Measurements from ENCODE around the gene EXOG. TPM values are rescaled to one million over a fixed set of nuclear protein-coding genes. Genes with fewer than 3 reads are reported as not detected.

EXOG gene
- total and polyA plus RNA-seq, 2 experiments from 2014 or later: 6.3 to 7.5 TPM

- no peaks in the 10 kb centered on the region for H3K27me3 ChIP-seq
- H2AFZ ChIP-seq: no peak overlapping the region
- no peaks in the 10 kb centered on the region for H3K9me3 ChIP-seq (ENCODE audit: low read depth)
- no peaks in the 10 kb centered on the region for H3K4me1 ChIP-seq (ENCODE audit: insufficient read depth)
- H3K27ac ChIP-seq: no peak overlapping the region
- 96% methylated on average over 8 of the region's 8 CpGs for WGBS (ENCODE audit: low lambda C conversion rate, missing lambda C conversion rate)
- TF ChIP-seq EZH2phosphoT487 (IDR thresholded peaks at IDR 0.05; ENCODE audit: low read depth, severe bottlenecking, unreplicated experiment) (no peak), EZH2 (IDR thresholded peaks at IDR 0.05; ENCODE audit: borderline replicate concordance) (no peak)
- TF ChIP-seq, protein P1, sequence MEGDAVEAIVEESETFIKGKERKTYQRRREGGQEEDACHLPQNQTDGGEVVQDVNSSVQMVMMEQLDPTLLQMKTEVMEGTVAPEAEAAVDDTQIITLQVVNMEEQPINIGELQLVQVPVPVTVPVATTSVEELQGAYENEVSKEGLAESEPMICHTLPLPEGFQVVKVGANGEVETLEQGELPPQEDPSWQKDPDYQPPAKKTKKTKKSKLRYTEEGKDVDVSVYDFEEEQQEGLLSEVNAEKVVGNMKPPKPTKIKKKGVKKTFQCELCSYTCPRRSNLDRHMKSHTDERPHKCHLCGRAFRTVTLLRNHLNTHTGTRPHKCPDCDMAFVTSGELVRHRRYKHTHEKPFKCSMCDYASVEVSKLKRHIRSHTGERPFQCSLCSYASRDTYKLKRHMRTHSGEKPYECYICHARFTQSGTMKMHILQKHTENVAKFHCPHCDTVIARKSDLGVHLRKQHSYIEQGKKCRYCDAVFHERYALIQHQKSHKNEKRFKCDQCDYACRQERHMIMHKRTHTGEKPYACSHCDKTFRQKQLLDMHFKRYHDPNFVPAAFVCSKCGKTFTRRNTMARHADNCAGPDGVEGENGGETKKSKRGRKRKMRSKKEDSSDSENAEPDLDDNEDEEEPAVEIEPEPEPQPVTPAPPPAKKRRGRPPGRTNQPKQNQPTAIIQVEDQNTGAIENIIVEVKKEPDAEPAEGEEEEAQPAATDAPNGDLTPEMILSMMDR (IDR thresholded peaks at IDR 0.05; ENCODE audit: poor library complexity): no peak
- no peak for DNase-seq (ENCODE audit: low spot score)
- no peak overlapping the region for H3K4me2 ChIP-seq
- no peaks in the 10 kb centered on the region for H3K36me3 ChIP-seq (replicated peaks; ENCODE audit: insufficient read depth, low read depth)
- H3K79me2 ChIP-seq: no peaks in the 10 kb centered on the region
- no peaks in the 10 kb centered on the region for H4K20me1 ChIP-seq (ENCODE audit: insufficient read depth, poor library complexity, severe bottlenecking)
- no peaks in the 10 kb centered on the region for H3K9me2 ChIP-seq (replicated peaks; ENCODE audit: insufficient read depth)
- H3K4me3 ChIP-seq: no peak overlapping the region
These were observed 58.1 kb downstream of the EXOG start for GRCh38 chr3:38554127-38554827.

DNA sequence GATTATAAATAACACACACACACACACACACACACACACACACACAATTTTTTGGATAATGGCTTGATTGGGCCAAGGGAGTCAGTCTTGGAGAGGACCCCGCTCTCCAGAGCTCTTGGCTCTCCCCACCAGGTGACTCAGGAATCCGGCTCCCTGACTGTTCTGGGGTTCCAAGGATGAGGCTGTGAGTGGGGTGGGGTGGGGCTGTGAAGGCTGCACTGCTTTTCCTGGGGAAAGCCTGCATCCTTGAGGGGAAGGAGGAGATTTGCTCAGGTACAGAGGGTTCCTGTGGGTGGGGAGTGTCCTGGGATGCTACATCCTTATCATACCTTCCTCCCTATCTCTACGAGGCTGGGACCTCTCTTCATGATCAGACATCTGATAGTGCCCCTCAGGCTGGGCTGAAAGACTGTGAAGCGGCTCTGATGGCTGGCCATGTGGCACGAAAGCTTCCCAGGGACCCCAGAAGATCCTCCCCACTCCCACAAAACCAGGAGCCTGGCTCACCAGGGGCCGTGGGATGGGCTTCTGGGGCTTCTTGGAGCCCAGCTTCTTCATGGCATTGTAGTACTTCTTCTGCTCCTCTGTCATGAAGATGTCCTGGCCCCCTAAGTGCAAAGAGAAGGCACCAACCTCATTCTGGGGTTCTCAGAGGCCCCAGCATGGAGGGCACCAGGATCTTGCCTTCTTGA lies 59.2 kb downstream of the EXOG start:
- no peaks in the 10 kb centered on the region for H3K27me3 ChIP-seq

GRCh38 chr3:38555926-38556325 lies 59.8 kb downstream of the EXOG start:
- WGBS (ENCODE audit: low lambda C conversion rate, missing lambda C conversion rate): 92% methylated on average over 2 of the region's 2 CpGs
- DNase-seq (ENCODE audit: low spot score): no peak

More for the DNA sequence above, 59.2 kb downstream of the EXOG start:
- no peak overlapping the region for H3K27ac ChIP-seq
- no peak for DNase-seq (ENCODE audit: low spot score)
- WGBS (ENCODE audit: low lambda C conversion rate, missing lambda C conversion rate): 79% methylated on average over 6 of the region's 6 CpGs
- no peaks in the 10 kb centered on the region for H3K4me1 ChIP-seq (ENCODE audit: insufficient read depth)
- H3K9me3 ChIP-seq (ENCODE audit: low read depth): no peaks in the 10 kb centered on the region
- no peaks in the 10 kb centered on the region for H4K20me1 ChIP-seq (ENCODE audit: insufficient read depth, poor library complexity, severe bottlenecking)
- H3K4me2 ChIP-seq: no peak overlapping the region
- TF ChIP-seq EZH2phosphoT487 (IDR thresholded peaks at IDR 0.05; ENCODE audit: low read depth, severe bottlenecking, unreplicated experiment): no peak
- no peak for TF ChIP-seq EZH2 (IDR thresholded peaks at IDR 0.05; ENCODE audit: borderline replicate concordance)
- TF ChIP-seq, protein P1 (IDR thresholded peaks at IDR 0.05; ENCODE audit: poor library complexity): no peak
- no peaks in the 10 kb centered on the region for H3K9me2 ChIP-seq (replicated peaks; ENCODE audit: insufficient read depth)
- no peaks in the 10 kb centered on the region for H3K36me3 ChIP-seq (replicated peaks; ENCODE audit: insufficient read depth, low read depth)
- no peaks in the 10 kb centered on the region for H3K79me2 ChIP-seq
- H3K4me3 ChIP-seq: no peak overlapping the region
- no peak overlapping the region for H2AFZ ChIP-seq

More at GRCh38 chr3:38555926-38556325, 59.8 kb downstream of the EXOG start:
- Histone ChIP-seq H4K20me1 (ENCODE audit: insufficient read depth, poor library complexity, severe bottlenecking) (no peaks in the 10 kb centered on the region), H3K4me2 (no peak overlapping the region), H3K27me3 (no peaks in the 10 kb centered on the region), H3K27ac (no peak overlapping the region), H2AFZ (no peak overlapping the region), H3K9me2 (replicated peaks; ENCODE audit: insufficient read depth) (no peaks in the 10 kb centered on the region), H3K4me1 (ENCODE audit: insufficient read depth) (no peaks in the 10 kb centered on the region), H3K79me2 (no peaks in the 10 kb centered on the region), H3K4me3 (no peak overlapping the region), H3K36me3 (replicated peaks; ENCODE audit: insufficient read depth, low read depth) (no peaks in the 10 kb centered on the region), H3K9me3 (ENCODE audit: low read depth) (no peaks in the 10 kb centered on the region)
- no peak for TF ChIP-seq EZH2phosphoT487 (IDR thresholded peaks at IDR 0.05; ENCODE audit: low read depth, severe bottlenecking, unreplicated experiment)
- TF ChIP-seq, protein P1 (IDR thresholded peaks at IDR 0.05; ENCODE audit: poor library complexity): no peak
- no peak for TF ChIP-seq EZH2 (IDR thresholded peaks at IDR 0.05; ENCODE audit: borderline replicate concordance)
